ACHN (cell line): ENCODE data around the gene GRID1.
A peak's percentile ranks its signal among the peaks of the same experiment; 100 is the strongest.

Experiments used
- DNase-seq: peaks from one replicate; pipeline ENCODE4 v3.0.0-alpha.2; 2015
- in situ Hi-C: cut with HindIII; loops from 2 replicates; pipeline ENCODE4 v1.10.0; 2017; ENCODE audit warnings: low sequenced_read_pairs, low pct_ligation_motif_present, low pct_unique_long_range_greater_than_20kb

GRID1 gene

DNA sequence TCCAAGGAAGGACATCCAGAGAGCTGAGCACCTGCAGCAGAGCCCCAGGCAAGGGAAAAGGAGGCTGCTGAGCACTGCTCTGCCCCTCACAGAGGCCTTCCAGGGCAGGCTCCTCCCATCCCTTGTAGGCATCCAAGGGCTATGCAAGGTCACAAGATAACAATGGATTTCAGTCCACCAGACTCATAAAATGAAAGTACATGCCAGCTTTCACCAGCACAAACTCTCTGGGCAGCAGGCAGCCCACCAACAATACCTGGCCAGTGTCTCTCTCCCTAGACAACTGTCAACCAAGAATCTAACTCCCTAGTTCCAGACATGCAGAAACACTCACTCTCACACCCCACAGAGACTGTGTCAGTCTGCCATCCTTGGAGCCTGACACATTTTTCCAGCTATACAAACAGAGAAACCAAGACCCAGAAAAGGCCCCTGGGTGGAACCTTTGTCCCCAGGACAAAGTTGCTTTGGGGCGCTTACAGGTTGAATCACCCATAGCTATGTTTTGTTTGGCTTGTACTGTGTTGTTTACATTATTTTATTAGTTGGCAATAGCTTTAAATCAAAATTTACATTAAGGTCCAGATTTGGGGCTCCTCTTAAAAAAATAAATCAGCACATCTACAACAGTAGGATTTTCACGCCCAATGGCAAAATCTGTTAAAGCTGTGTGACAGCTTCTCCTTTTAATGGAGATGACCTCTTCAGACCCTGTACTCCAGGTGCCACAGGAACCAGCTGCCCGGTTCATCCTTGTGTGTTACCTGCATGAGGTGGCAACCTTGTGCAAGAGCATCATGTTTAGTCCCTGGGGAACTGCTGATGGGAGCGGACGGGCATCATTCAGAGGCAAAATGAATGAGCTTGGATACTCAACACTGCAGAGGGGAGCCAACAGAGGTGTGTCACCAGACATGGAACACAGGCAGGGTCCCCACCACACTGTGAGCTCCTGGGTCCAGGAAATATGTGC lies 5.2 kb downstream of the GRID1 start:
- no peak for DNase-seq
- in situ Hi-C loops = no loop called here

- no peak for DNase-seq
- in situ Hi-C loops = no loop called here
Observed at GRCh38 chr10:86360657-86361056, 5.9 kb downstream of the GRID1 start.

DNA sequence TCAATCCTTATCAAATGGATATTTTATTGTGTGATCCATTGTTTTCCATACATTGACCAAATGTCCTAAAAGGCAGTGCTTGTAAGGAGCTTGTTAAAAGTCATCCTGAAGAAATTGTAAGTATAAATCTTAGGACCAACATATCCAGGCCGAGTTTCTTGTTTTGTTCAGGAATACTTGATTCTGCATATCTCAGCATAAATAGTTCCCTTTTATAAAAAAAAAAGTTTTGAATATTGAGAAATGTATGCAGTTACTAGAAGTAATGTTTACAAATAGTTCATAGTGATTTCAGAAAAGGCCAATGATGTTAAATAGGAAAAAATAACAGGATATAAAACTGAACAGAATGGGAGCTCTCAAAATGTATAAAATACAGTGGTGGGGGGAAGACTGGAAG lies 6.6 kb downstream of the GRID1 start:
- in situ Hi-C loops = no loop called here
- DNase-seq = no peak

DNA sequence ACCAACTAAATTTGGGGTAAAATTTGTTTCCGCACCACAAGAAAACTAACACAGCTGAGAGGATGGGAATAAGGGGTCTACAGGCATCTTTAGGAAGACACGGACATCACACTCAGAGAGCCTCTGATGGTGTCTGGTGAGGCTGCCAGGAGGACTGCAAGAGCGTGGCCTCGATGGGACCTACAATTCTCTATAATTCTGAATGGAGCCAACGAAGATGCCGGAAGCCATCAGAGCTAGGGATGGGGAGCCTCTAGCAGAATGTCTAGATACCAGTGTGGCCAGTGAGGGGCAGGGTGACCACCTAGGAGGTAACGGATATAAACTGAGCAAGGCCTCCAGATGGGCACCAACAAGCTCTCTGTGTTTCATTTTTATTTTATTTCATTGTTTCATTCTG lies 7.5 kb downstream of the GRID1 start:
- DNase-seq = no peak
- in situ Hi-C loops = no loop called here

DNA sequence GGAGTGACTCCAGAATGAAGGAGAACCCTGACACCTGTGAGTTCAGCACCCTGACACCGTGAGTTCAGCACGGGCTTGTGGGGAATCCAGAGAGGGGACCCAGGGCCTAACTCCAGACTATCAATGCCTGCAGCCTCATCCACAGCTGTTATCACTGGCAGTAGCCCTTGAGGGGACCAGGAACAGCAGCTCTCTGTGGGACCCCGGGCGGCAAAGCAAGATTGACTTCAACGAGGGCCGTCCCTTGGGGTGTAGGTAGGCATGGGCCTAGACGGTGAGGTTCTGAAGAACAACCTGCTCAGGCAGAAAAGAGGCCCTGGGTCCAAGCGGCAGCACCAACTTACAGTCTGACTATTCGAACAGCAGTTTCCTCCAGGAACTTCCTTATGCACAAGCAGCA lies 8.9 kb downstream of the GRID1 start:
- DNase-seq = no peak
- in situ Hi-C loops = no loop called here

DNA sequence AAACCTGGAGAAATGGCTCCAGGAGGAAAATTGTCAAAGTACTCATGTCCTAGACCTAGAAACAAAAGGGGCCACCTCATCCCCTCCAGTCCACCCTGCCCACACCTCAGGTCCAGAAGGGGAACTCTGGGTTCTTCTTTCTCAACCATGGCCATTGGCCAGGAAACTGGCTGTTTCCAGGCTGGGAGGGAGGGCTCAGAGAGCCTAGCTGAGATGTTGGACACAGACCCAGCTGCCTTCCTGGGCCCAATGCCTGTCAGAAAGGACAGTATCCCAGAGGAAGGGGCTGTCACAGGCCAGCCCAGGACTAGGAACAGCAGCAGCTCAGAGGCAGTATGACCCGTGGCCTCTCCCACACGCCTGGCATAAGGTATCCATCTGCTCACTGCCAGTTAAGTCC lies 9.6 kb downstream of the GRID1 start:
- in situ Hi-C loops = no loop called here
- no peak for DNase-seq

- in situ Hi-C loops = no loop called here
Observed at GRCh38 chr10:86356296-86356695, 10.3 kb downstream of the GRID1 start.

DNA sequence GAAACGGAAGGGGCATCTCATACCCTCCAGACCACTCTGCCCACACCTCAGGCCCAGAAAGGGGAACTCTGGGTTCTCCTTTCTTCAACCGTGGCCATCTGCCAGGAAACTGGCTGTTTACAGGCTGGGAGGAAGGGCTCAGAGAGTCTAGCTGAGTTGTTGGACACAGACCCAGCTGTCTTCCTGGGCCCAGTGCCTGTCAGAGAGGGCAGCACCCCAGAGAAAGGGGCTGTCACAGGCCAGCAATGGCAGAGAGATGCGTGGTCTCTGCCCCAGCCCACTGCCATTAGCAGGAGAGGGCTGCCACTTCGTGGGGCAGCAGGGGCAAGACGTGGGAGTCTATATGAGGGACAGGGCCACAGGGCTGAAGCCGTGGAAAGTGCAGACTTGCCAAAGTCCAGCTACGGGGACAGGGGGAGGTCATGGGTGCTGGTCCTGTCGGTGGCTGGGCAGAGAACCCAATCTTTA lies 11.0 kb downstream of the GRID1 start:
- no peak for DNase-seq
- in situ Hi-C loops = no loop called here

More at GRCh38 chr10:86356296-86356695, 10.3 kb downstream of the GRID1 start:
- DNase-seq = no peak

DNA sequence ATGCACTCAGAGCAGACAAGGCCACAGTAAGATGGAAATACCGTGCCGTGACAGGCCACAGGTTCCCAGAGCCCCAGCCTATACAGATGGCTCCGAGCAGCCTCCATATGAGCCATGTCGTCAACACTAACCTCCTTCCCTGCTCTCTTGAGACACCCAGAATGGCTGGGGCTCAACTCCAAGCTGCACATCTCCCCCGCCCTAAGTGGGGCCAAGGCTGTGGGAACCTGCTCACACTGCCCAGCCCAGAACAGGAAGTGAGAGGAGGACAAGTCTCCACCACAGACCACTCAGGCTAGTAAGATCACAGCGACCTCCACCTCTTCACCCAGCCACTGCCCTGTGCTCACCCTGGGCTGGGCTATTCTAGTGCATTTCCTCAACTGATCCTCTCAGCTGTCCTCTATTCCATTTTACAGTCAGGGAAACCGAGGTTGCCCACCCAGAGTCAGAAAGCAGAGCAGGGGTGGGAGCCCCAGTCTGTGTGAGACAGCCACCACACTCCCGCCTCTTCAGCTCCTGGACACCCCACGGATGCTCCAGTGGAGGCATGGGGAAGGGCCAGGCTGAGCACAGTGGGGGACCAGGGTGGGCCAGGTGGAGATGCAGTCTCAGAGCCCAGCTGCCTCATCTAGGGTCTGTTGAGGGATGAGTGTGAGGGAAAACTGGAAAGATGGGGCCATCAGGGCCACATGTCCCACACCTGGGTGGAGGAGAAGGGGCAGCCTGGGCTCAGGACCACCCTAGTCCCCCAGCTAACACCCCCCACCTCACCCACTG lies 11.6 kb downstream of the GRID1 start:
- no peak for DNase-seq
- in situ Hi-C loops = no loop called here

DNA sequence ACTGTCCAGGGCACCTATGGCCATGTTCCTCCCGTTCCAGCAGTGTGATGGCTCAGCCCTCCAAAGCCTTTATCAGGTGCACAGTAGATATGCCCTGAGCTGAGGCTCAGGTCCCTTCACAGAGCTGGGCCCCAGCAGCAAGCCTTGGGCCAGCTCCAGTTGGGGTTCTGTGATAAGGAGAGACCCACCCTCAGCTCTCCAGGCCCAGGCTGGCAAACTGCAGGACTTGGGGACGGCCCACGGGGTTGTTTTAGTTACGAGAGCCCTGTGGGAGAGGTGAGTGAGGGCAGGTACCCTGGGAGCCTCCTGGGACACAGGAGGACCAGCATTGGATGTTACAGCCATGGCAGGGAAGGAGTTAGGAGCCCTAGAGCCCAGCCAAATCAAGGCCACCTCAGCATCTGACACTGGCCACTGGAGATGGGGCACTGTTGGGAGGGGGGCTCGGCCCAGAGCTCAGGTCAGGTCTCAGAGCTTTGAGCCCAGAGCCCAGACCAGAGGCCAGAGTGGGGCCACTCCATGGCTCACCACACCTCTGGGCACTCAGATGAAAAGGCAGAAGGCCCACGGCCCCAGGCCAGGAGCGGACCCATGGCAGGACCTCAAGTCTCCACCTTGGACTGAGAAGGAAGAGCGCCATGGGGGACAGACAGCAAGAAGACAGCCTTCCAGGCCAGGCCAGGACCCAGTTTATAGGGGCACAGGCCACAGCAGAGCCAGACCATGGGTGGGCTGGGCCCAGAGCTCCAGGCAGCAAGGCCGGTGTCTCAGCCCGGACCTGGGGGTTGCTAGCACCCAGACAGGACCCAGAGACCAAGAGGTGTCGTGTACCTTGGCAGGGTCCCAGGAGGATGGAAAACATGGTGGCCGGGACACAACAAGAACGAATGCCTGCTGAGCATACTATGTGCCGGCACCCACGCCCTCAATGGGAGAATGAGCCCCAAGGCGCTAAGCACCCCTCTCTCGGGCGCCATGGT lies 12.8 kb downstream of the GRID1 start:
- no peak for DNase-seq
- in situ Hi-C loops = no loop called here

DNA sequence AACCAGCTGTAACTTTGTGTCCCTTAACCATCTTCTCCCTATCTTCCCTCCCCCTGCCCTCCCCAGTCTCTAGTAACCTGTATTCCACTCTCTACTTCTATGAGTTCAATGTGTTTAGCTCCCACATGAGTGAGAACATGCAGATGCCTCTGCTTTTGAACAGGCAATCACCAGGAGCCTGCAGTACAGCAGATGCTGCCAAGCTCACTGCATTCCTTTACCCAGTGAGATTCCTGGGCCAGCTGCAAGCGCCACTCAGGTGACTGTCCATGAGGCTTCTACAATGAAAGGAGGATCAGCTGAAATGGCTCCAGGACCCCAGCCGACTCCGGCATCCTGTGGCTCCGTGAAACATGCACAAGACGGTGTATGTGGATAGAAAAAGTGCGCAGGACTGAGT lies 15.7 kb downstream of the GRID1 start:
- in situ Hi-C loops = no loop called here
- DNase-seq = no peak

- in situ Hi-C loops = no loop called here
Observed at GRCh38 chr10:86349940-86350630, 16.5 kb downstream of the GRID1 start.

DNA sequence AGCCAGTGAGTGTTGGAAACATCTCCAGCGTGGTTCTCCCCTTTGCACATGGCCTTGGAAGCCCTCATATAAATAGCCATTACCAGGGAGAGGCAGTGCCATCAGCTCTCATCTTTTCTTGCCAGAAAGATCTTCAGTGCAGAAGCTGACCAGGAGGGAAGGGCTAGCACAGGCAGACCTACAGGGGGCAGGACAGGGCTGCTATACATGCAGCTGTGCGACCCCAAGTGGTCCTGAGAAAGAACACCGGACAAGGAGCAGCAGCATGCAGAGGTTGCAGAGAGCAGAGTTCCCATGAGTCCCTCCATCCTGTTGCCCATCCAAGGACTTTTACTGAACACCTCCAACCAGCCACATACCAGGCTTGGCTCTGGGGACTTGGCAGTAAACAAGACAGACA lies 17.1 kb downstream of the GRID1 start:
- peak; percentile 54 for DNase-seq
- in situ Hi-C loops = no loop called here

More at GRCh38 chr10:86349940-86350630, 16.5 kb downstream of the GRID1 start:
- no peak for DNase-seq

DNA sequence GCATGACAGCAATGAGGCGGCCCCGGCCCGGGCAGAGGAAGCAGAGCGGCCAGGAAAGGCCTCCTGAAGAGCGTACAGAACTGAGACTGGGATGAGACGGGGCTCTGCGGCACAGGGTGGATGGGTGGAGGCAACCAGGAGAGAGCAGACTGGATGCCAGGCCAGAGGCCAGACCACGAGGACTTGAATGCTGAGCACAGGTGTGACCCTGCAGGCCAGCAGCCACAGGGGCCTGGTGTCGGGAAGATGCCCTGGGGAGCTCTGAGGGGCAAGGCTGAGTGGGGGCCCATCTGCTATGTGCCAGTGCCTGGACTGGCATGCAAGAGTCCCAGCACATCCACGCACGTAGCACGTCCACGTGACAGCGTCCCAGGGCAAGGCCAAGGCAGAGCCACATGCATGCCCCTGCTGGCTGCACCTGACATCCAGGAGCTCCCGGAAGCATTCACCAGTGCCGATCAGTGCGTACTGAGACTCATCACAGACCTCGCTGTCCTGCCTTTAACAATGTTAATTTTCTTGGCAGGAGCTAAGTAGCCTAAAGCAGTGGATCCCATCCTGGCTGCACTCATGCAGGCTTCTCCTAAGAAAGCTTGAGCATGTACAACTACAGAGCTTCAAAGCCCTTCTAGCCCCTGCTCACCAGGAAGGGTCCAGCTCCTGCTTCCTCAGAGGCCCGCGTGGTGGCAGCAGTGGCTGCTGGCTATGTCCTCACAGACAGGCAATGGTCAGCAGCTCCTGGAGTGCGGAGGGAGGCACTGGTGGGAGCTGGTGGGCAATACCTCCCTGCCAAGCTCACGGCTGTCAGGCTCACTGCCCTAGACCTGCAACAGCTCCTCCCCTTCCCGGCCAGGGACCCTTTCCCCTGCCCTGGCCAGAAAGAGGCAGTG lies 18.0 kb downstream of the GRID1 start:
- in situ Hi-C loops = no loop called here
- no peak for DNase-seq

DNA sequence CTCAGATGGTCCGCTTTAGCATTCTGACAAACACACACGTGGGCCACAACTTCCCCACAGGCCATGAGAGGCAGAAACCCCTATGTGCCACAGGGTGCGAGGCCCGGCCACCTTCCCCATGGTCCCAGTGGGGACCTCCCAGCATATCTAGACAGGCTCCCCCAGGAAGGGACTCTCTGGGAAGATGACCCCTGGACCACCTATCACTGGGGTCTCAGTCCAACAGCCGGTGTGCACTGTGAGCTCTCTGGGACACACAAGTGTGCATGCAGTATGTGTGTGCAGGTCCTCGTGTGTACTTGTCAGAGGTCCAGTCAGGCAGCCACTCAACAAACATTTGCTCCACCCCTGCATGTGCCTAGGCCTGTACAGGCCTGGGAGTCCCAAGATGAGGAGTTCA lies 18.7 kb downstream of the GRID1 start:
- DNase-seq = no peak
- in situ Hi-C loops = no loop called here

DNA sequence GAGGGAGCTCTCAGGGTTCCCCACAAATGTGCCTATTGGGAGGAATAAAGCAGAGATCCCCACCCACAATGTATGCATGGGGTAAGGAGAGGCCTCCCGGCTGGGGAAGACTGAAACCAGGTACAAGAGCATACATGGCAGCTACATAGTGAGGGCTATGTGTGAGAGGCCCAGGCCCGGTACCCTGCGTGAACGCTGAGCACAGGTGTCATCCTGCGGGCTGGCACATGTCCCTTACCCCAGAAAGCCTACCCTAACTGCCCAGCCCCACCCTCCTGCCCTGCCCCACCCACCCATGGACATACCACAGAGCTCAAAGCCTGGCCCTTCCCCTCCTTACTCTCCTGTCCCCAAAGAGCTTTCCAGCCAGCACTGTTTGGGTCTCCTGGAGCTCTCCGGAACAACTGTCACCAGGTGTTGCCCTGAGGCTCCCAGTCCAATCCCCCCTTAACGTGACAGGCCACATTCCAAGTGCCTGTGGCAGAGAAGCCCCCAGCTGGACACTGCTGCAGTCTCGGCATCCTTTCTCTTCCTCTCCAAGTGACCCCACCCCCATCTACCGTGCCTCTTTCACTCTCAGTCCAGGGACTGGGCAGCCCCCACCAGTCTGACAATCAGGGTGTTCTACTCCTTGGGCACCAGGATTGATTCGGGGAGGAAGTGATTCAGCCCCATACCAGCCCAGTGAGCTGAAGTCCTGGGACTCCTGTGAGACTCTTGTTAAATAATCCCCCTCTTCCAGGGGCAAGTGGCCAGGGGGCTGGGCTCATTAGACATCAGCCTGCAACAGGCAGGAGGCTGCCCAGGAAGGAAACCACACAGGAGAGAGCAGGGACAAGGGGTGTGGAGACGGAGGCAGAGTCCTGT lies 19.6 kb downstream of the GRID1 start:
- no peak for DNase-seq
- in situ Hi-C loops = no loop called here
